ENCODE results near the gene ACAP2. TPM values are rescaled to one million over a fixed set of nuclear protein-coding genes. Genes with fewer than 3 reads are reported as not detected.
"Not testable (repeated sequence)": the region's sequence is repeated elsewhere in the genome, so short reads cannot be mapped to it uniquely, and the experiment has no call there.

Gene ACAP2
- total RNA-seq, 4 donors from 2014 or later, result 41.9 to 53.2 (median 48.0) TPM

DNA sequence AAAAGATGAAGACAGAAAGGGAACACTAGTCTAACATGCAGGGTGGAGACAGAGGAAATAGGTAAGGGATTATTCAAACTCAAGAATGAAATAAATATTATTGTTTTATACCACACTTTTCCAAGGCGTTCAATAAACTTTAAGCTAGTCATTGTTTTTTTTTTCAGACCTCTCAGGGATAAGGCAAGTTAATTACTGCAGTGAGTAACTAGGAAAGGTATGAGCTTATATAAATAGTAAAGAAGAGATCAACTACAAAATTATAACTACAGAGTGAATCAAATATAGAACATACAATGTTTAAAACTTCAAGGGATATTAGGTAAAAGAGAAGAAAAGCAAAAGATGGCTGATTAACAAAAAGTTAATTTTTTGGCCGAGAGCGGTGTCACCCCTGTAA, 140.4 kb downstream of the ACAP2 start:
- WGBS, result 96% methylated on average over 3 of the region's 3 CpGs
- no peak for TF ChIP-seq POLR2A (IDR thresholded peaks at IDR 0.05)
- no peak for TF ChIP-seq POLR2AphosphoS5 (IDR thresholded peaks at IDR 0.05)
- TF ChIP-seq, protein P1, sequence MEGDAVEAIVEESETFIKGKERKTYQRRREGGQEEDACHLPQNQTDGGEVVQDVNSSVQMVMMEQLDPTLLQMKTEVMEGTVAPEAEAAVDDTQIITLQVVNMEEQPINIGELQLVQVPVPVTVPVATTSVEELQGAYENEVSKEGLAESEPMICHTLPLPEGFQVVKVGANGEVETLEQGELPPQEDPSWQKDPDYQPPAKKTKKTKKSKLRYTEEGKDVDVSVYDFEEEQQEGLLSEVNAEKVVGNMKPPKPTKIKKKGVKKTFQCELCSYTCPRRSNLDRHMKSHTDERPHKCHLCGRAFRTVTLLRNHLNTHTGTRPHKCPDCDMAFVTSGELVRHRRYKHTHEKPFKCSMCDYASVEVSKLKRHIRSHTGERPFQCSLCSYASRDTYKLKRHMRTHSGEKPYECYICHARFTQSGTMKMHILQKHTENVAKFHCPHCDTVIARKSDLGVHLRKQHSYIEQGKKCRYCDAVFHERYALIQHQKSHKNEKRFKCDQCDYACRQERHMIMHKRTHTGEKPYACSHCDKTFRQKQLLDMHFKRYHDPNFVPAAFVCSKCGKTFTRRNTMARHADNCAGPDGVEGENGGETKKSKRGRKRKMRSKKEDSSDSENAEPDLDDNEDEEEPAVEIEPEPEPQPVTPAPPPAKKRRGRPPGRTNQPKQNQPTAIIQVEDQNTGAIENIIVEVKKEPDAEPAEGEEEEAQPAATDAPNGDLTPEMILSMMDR (IDR thresholded peaks at IDR 0.05), result no peak
- TF ChIP-seq EP300 (IDR thresholded peaks at IDR 0.05), result no peak
- Histone ChIP-seq H3K4me3 (no peak overlapping the region), H3K27ac (no peak overlapping the region), H3K9me3 (no peaks in the 10 kb centered on the region), H3K4me1 (no peaks in the 10 kb centered on the region), H3K36me3 (peaks cover 49% of the 10 kb centered on the region), H3K27me3 (no peaks in the 10 kb centered on the region)
- no peak for DNase-seq (ENCODE audit: low spot score in 2 of 2)

DNA sequence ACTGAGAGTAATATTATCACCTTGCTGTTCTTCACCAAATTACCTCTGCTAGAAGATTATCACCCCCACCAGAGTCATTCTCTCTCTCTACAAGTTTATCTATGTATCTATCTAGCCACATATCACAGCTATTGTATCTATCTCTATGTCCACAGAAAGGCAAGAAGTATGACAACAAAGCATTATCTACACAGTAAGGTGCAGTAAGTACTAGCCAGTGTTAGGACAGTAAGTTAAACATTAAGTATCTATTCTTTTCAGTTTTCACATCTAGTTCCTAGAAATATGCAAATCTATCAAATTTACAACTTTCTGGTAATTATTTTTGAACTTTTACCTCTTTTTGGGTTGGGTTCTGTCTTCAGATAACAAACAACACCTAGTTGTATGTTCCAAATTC, 145.4 kb downstream of the ACAP2 start:
- no peak for DNase-seq (ENCODE audit: low spot score in 2 of 2)
- TF ChIP-seq, protein P1 (IDR thresholded peaks at IDR 0.05), result no peak
- TF ChIP-seq EP300 (IDR thresholded peaks at IDR 0.05) (no peak), POLR2A (IDR thresholded peaks at IDR 0.05) (no peak), POLR2AphosphoS5 (IDR thresholded peaks at IDR 0.05) (no peak)
- Histone ChIP-seq H3K9me3 (no peaks in the 10 kb centered on the region), H3K36me3 (peaks cover 61% of the 10 kb centered on the region), H3K4me1 (no peaks in the 10 kb centered on the region), H3K27ac (no peak overlapping the region), H3K27me3 (no peaks in the 10 kb centered on the region), H3K4me3 (no peak overlapping the region)

DNA sequence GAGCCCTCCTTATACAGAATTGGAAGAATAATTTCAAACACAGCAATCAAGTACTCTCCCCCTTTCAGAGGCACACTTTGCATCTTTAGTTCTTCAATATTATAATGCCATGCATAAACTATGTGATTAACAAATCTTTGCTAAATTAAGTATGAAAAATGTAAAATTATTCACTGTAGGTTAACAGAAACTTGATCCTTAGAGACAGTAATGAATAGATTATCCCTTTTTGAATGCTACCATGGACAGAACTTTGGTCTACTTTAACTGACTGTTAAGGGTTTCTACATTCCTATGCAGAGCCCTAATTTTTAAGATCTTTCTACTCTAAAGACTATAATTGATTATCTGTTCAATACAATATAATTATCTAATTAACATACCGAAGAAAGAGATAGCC, 146.2 kb downstream of the ACAP2 start:
- no peak for TF ChIP-seq POLR2A (IDR thresholded peaks at IDR 0.05)
- TF ChIP-seq, protein P1 (IDR thresholded peaks at IDR 0.05), result no peak
- no peak for DNase-seq (ENCODE audit: low spot score in 2 of 2)
- H3K4me1 ChIP-seq, result no peaks in the 10 kb centered on the region
- H3K36me3 ChIP-seq, result peaks cover 62% of the 10 kb centered on the region
- no peak overlapping the region for H3K27ac ChIP-seq
- no peaks in the 10 kb centered on the region for H3K27me3 ChIP-seq
- no peak overlapping the region for H3K4me3 ChIP-seq
- no peaks in the 10 kb centered on the region for H3K9me3 ChIP-seq
- 95% methylated on average over 1 of the region's 1 CpG for WGBS

DNA sequence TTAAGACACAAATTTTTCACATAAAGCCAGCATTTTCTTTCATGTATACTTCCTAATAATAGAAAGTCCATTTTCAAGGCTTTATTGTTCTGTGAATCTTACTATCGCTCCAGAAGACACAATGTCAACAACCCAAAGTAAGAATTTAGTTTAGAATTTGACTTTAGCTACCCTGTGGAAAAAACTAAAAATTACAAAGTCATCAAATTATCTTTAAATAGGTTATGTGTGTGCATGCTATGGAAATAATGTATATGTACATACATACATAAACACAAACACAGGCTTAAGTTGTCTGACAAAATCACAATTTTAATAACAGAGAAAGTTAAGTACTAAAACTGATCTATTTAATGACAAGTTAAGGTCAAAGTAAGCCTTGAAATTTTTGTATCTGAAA, 151.7 kb downstream of the ACAP2 start:
- TF ChIP-seq EP300 (IDR thresholded peaks at IDR 0.05) (no peak), POLR2AphosphoS5 (IDR thresholded peaks at IDR 0.05) (no peak), POLR2A (IDR thresholded peaks at IDR 0.05) (no peak)
- TF ChIP-seq, protein P1 (IDR thresholded peaks at IDR 0.05), result no peak
- H3K4me3 ChIP-seq, result no peak overlapping the region
- no peak overlapping the region for H3K27ac ChIP-seq
- no peak for DNase-seq (ENCODE audit: low spot score in 2 of 2)
- H3K36me3 ChIP-seq, result peaks cover 66% of the 10 kb centered on the region
- H3K27me3 ChIP-seq, result no peaks in the 10 kb centered on the region
- no peaks in the 10 kb centered on the region for H3K9me3 ChIP-seq
- 91% methylated on average over 1 of the region's 1 CpG for WGBS
- H3K4me1 ChIP-seq, result no peaks in the 10 kb centered on the region

DNA sequence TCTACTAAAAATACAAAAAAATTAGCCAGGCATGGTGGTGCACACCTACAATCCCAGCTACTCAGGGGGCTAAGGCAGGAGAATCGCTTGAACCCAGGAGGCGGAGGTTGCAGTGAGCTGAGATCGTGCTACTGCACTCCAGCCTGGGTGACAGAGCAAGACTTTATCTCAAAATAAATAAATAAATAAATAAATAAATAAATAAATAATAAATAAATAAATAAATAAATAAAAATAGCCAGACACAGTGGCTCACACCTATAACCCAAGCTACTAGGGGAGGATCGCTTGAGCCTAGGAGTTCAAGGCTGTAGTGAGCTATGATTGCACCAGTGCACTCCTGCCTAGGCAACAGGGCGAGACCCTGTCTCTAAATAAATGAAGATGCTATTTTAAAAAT, 152.2 kb downstream of the ACAP2 start:
- 98% methylated on average over 5 of the region's 5 CpGs for WGBS
- H3K4me3 ChIP-seq; H3K27ac ChIP-seq; H3K4me1 ChIP-seq; H3K27me3 ChIP-seq; H3K9me3 ChIP-seq; DNase-seq (ENCODE audit: low spot score in 2 of 2): not testable (repeated sequence)
- peaks cover 68% of the 10 kb centered on the region for H3K36me3 ChIP-seq

DNA sequence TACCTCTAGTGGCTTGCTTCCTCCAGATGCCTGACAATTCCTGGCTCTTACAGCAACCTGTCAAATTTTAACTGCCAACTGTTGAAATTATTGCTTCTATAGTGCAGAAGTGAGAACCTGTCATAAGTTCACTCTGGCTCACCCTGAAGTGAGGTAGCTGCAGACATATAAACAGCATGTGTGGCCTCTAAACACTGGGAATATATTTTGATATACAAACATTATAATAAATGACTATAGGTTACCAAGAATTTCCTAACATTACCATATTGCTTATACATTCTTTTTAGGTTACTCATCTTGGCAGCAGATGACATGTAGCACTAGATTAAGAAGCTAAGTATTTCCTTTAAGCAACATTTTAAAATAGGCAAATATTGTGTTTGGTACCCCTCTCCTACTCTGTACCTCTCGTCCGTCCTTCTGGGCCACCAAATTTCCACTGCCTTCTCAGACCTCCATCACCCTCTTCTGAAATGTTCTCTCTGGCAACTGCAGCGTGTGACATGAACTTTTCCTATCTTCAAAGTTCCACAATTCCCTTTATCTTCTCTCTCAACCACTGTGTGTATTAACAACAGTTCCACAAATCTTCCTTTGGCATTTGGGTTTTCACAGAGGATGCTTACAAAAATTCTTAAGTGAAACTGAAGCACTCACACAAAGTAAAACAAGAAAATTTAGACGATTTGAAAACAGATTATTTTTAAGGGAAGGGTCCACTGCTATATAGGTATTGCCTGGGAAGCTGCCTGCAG, 156.5 kb downstream of the ACAP2 start:
- Histone ChIP-seq H3K4me1 (peaks cover 9% of the 10 kb centered on the region), H3K9me3 (no peaks in the 10 kb centered on the region), H3K27me3 (no peaks in the 10 kb centered on the region), H3K36me3 (peaks cover 60% of the 10 kb centered on the region), H3K27ac (no peak overlapping the region), H3K4me3 (no peak overlapping the region)
- WGBS, result 51% methylated on average over 4 of the region's 4 CpGs
- no peak for TF ChIP-seq POLR2A (IDR thresholded peaks at IDR 0.05)
- no peak for TF ChIP-seq EP300 (IDR thresholded peaks at IDR 0.05)
- TF ChIP-seq, protein P1 (IDR thresholded peaks at IDR 0.05), result no peak
- TF ChIP-seq POLR2AphosphoS5 (IDR thresholded peaks at IDR 0.05), result no peak
- no peak for DNase-seq (ENCODE audit: low spot score in 2 of 2)

All from suprapubic skin (tissue), 4 donors.